ENCODE measurements around the gene CDK5RAP3. TPM values are rescaled to one million over a fixed set of nuclear protein-coding genes. Genes with fewer than 3 reads are reported as not detected.
A peak's percentile ranks its signal among the peaks of the same experiment; 100 is the strongest.

CDK5RAP3 gene
- total RNA-seq, 1 experiment from 2014 or later = 255 TPM

GRCh38 chr17:47978324-47978723 lies 7.4 kb downstream of the CDK5RAP3 start:
- Histone ChIP-seq H3K4me1 (ENCODE audit: control insufficient read depth in 1 of 2, insufficient read depth in 2 of 2, low read length in 2 of 2) (no peaks in the 10 kb centered on the region), H3K9me2 (ENCODE audit: insufficient read depth) (no peaks in the 10 kb centered on the region), H3K36me3 (ENCODE audit: control insufficient read depth in 1 of 2, insufficient read depth in 2 of 2, low read length in 2 of 2) (peaks cover 61 to 72% of the 10 kb centered on the region in 2 experiments), H3K4me2 (ENCODE audit: low read length) (no peak overlapping the region), H3K27ac (ENCODE audit: low read depth, low read length) (no peak overlapping the region), H4K20me1 (ENCODE audit: insufficient read depth) (no peaks in the 10 kb centered on the region), H3K27me3 (ENCODE audit: insufficient read depth, low read length) (no peaks in the 10 kb centered on the region), H2AFZ (ENCODE audit: low read depth, low read length, poor library complexity, severe bottlenecking) (no peak overlapping the region), H3K9me3 (ENCODE audit: control insufficient read depth in 1 of 2, insufficient read depth in 1 of 2, low read depth in 1 of 2, low read length in 2 of 2) (no peaks in the 10 kb centered on the region), H3K4me3 (replicated peaks in 1 of 2; ENCODE audit: low read depth in 1 of 2, low read length in 2 of 2) (no peak overlapping the region), H3K79me2 (ENCODE audit: insufficient read depth, low read length) (no peaks in the 10 kb centered on the region), H3K9ac (ENCODE audit: low read length) (no peak overlapping the region)
- intact Hi-C loops (cut with micrococcal nuclease) = loop anchor here (1.0 kb wide), 1 partner anchor 40 kb away; no protein-coding TSS in a partner anchor
- ChIA-PET CTCF (interaction anchor here (0.8 to 5.5 kb wide), 8 partner anchors 8 to 137 kb away, joined by 3 to 46 read pairs (median 4); partner anchors contain the start of genes CDK5RAP3 and SCRN2), RAD21 (ENCODE audit: low non-redundant PET in 1 of 2, low total read pairs in 2 of 2, uncharacterized antibody in 2 of 2, unreplicated experiment in 2 of 2) (interaction anchor here in 1 of 2 experiments (0.7 to 1.4 kb wide), 3 partner anchors 37 to 102 kb away, joined by 4 read pairs; no protein-coding TSS in a partner anchor), POLR2A (no interaction called here)
- ATAC-seq (peak; percentile 88), DNase-seq (ENCODE audit: low read depth, low spot score) (no peak)
- BruUV-seq (replicated peaks) = no TSS peak
- no peak for TF ChIP-seq SP1 (IDR thresholded peaks at IDR 0.05; ENCODE audit: low read depth)
- TF ChIP-seq, protein P1, sequence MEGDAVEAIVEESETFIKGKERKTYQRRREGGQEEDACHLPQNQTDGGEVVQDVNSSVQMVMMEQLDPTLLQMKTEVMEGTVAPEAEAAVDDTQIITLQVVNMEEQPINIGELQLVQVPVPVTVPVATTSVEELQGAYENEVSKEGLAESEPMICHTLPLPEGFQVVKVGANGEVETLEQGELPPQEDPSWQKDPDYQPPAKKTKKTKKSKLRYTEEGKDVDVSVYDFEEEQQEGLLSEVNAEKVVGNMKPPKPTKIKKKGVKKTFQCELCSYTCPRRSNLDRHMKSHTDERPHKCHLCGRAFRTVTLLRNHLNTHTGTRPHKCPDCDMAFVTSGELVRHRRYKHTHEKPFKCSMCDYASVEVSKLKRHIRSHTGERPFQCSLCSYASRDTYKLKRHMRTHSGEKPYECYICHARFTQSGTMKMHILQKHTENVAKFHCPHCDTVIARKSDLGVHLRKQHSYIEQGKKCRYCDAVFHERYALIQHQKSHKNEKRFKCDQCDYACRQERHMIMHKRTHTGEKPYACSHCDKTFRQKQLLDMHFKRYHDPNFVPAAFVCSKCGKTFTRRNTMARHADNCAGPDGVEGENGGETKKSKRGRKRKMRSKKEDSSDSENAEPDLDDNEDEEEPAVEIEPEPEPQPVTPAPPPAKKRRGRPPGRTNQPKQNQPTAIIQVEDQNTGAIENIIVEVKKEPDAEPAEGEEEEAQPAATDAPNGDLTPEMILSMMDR (IDR thresholded peaks at IDR 0.05 in 2 of 3, conservative IDR thresholded peaks at IDR 0.05 in 1 of 3; ENCODE audit: borderline replicate concordance in 1 of 3, insufficient read depth in 1 of 3, low read depth in 2 of 3, low read length in 2 of 3) = peak; percentile 73 to 88 (median 84)
- TF ChIP-seq CBX3 (IDR thresholded peaks at IDR 0.05; ENCODE audit: low read depth) = no peak
- TF ChIP-seq SIN3A (IDR thresholded peaks at IDR 0.05; ENCODE audit: low read depth) = no peak
- TF ChIP-seq TCF7L2 (IDR thresholded peaks at IDR 0.05; ENCODE audit: borderline replicate concordance, extremely low read depth, insufficient read depth, insufficient read length) = no peak
- TF ChIP-seq RAD21 (IDR thresholded peaks at IDR 0.05; ENCODE audit: low read depth) = peak; percentile 74
- TF ChIP-seq EZH2 (IDR thresholded peaks at IDR 0.05) = no peak
- TF ChIP-seq EGR1 (IDR thresholded peaks at IDR 0.05; ENCODE audit: low read depth) = no peak
- TF ChIP-seq ZNF274 (IDR thresholded peaks at IDR 0.05; ENCODE audit: low read depth, low read length) = no peak
- TF ChIP-seq, protein P2, sequence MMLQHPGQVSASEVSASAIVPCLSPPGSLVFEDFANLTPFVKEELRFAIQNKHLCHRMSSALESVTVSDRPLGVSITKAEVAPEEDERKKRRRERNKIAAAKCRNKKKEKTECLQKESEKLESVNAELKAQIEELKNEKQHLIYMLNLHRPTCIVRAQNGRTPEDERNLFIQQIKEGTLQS (IDR thresholded peaks at IDR 0.05) = no peak
- TF ChIP-seq MAX (IDR thresholded peaks at IDR 0.05) = no peak
- TF ChIP-seq POLR2A (IDR thresholded peaks at IDR 0.05; ENCODE audit: borderline replicate concordance, extremely low read depth, insufficient read depth, insufficient read length) = no peak
- no peak for TF ChIP-seq ELF1 (IDR thresholded peaks at IDR 0.05; ENCODE audit: borderline replicate concordance, low read depth)
- TF ChIP-seq, protein P3, sequence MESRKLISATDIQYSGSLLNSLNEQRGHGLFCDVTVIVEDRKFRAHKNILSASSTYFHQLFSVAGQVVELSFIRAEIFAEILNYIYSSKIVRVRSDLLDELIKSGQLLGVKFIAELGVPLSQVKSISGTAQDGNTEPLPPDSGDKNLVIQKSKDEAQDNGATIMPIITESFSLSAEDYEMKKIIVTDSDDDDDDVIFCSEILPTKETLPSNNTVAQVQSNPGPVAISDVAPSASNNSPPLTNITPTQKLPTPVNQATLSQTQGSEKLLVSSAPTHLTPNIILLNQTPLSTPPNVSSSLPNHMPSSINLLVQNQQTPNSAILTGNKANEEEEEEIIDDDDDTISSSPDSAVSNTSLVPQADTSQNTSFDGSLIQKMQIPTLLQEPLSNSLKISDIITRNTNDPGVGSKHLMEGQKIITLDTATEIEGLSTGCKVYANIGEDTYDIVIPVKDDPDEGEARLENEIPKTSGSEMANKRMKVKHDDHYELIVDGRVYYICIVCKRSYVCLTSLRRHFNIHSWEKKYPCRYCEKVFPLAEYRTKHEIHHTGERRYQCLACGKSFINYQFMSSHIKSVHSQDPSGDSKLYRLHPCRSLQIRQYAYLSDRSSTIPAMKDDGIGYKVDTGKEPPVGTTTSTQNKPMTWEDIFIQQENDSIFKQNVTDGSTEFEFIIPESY (IDR thresholded peaks at IDR 0.05; ENCODE audit: extremely low read depth, insufficient replicate concordance, low read length) = no peak
- no peak for TF ChIP-seq JUND (IDR thresholded peaks at IDR 0.05)
- TF ChIP-seq ZFX (IDR thresholded peaks at IDR 0.05) = no peak

Measured in HCT116 (cell line).